HUES64 (cell line): ENCODE results near the gene EPN2.
A peak's percentile ranks its signal among the peaks of the same experiment; 100 is the strongest.
"Not testable (repeated sequence)": the region's sequence is repeated elsewhere in the genome, so short reads cannot be mapped to it uniquely, and the experiment has no call there.

Experiments
- H3K27ac ChIP-seq: 2 replicates; pipeline ENCODE4 v1.7.0; 2013; ENCODE audit warnings: low read depth, low read length, inconsistent platforms
- H3K27me3 ChIP-seq: 2 replicates; pipeline ENCODE4 v1.6.1; 2013; ENCODE audit warnings: mild to moderate bottlenecking, low read length; ENCODE audit not compliant: insufficient read depth
- H3K36me3 ChIP-seq: 2 replicates; pipeline ENCODE4 v1.6.1; 2013; ENCODE audit warnings: mild to moderate bottlenecking, low read length; ENCODE audit not compliant: insufficient read depth
- H3K4me1 ChIP-seq: 2 replicates; pipeline ENCODE4 v1.6.1; 2013; ENCODE audit warnings: mild to moderate bottlenecking, low read length, moderate library complexity; ENCODE audit not compliant: insufficient read depth
- H3K4me3 ChIP-seq: 2 replicates; pipeline ENCODE4 v1.5.1; 2013; ENCODE audit warnings: mild to moderate bottlenecking, low read length, moderate library complexity
- H3K9ac ChIP-seq: 2 replicates; pipeline ENCODE4 v1.6.1; 2013; ENCODE audit warnings: mild to moderate bottlenecking, low read depth, low read length
- H3K9me3 ChIP-seq: 2 replicates; pipeline ENCODE4 v1.6.1; 2013; ENCODE audit warnings: low read depth, low read length; ENCODE audit not compliant: insufficient read depth
- WGBS: fragments of 150-250, 120-280 bp; methylation state at CpG from one replicate; pipeline ENCODE4 v1.1.7; 2013; ENCODE audit warnings: missing lambda C conversion rate; 5-methylcytosine and 5-hydroxymethylcytosine counted together

Gene EPN2

DNA sequence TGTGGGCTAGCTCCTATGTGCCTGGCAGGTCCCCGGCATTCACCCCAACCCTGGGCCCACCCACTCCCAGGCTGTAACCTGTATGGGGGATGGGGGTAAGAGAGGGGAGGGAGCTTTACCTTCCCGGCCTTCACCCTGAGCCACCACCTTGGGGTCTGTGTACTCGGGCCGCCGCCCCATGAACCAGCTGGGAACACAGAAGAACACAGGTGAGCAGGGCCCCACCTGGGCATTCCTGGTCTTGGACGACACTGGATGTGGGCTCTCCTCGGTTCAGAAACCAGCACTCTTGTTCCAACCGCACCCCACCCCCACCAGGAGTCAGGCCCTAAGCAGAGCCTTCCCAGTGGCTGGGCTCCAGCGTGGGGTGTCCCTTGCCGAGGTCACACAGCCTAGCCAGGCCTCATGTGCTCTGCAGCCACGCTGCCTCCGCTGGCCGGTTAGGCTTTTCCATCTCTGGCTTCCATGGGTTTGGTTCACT lies 106.5 kb downstream of the EPN2 start:
- Histone ChIP-seq H3K9ac (no peak overlapping the region), H3K27ac (no peak overlapping the region), H3K27me3 (no peaks in the 10 kb centered on the region), H3K4me1 (peaks cover 14% of the 10 kb centered on the region), H3K36me3 (peaks cover 8% of the 10 kb centered on the region; the same call in 1 of the 2 replicates), H3K4me3 (no peak overlapping the region), H3K9me3 (no peaks in the 10 kb centered on the region)
- 91% methylated on average over 13 of the region's 13 CpGs for WGBS

DNA sequence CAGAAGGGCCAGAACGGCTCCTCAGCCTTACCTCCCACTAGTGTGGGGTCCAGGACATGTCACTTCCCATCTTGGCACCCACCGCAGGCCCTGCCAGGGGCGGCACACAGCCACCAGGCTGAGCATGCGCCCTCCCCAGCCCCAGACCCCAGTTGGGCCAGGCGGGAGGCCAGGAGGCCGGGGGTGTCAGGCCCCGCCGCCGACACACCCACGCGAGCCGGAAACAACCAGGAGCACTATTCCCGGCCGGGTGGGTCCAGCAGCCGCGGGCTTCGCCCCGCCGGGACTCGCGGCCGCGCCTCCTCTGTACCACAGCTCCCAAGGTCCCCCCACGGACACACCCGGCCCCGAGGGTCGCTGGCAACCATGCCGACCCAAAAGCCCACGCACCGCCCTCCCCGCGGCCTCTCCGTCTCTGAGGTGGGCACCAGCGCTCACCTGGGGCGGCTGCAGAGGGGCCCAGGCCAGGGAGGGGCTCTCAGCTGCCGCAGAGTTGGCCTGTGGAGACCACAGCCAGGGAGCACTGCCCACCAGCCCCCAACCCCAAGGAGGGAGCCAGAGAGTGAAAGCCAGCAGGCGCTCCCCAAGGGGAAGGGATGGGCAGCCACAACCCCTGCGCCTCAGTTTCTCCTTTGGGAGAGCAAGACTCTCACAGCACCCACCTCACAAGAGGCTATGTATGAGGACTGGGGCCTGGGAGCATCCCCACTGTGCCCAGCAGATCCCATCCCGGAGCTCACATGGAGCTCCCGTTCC lies 107.3 kb downstream of the EPN2 start:
- 96% methylated on average over 40 of the region's 40 CpGs for WGBS

DNA sequence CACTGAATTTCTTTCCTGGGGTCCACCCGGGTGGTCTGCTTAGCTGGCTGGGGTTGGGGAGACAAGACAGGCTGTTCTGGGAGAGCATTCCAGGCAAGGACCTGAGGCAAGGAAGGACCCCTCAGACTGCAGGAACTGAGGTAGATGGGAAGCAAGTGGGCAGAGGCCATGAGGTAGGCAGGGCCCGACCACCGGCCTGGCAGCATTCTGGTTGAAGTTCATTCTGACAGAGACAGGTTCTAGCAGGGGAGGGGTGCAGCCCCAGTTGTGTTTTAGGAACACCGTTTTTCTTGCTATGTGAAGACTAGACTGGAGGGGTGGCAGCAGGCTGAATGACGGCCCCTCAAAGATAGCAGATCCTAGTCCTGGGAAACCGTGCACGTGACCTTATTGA lies 107.9 kb downstream of the EPN2 start:
- Histone ChIP-seq H3K9ac (no peak overlapping the region), H3K36me3 (peaks cover 8% of the 10 kb centered on the region; the same call in 1 of the 2 replicates), H3K9me3 (no peaks in the 10 kb centered on the region), H3K4me1 (peaks cover 4% of the 10 kb centered on the region; the same call in 1 of the 2 replicates), H3K27me3 (no peaks in the 10 kb centered on the region), H3K4me3 (no peak overlapping the region), H3K27ac (no peak overlapping the region)
- 93% methylated on average over 7 of the region's 7 CpGs for WGBS

More for the DNA sequence above, 107.3 kb downstream of the EPN2 start:
- H3K4me3 ChIP-seq, result no peak overlapping the region
- no peak overlapping the region for H3K27ac ChIP-seq
- no peaks in the 10 kb centered on the region for H3K27me3 ChIP-seq
- H3K9ac ChIP-seq, result no peak overlapping the region
- H3K36me3 ChIP-seq, result peaks cover 8% of the 10 kb centered on the region; the same call in 1 of the 2 replicates
- H3K4me1 ChIP-seq, result peaks cover 7% of the 10 kb centered on the region
- no peaks in the 10 kb centered on the region for H3K9me3 ChIP-seq

DNA sequence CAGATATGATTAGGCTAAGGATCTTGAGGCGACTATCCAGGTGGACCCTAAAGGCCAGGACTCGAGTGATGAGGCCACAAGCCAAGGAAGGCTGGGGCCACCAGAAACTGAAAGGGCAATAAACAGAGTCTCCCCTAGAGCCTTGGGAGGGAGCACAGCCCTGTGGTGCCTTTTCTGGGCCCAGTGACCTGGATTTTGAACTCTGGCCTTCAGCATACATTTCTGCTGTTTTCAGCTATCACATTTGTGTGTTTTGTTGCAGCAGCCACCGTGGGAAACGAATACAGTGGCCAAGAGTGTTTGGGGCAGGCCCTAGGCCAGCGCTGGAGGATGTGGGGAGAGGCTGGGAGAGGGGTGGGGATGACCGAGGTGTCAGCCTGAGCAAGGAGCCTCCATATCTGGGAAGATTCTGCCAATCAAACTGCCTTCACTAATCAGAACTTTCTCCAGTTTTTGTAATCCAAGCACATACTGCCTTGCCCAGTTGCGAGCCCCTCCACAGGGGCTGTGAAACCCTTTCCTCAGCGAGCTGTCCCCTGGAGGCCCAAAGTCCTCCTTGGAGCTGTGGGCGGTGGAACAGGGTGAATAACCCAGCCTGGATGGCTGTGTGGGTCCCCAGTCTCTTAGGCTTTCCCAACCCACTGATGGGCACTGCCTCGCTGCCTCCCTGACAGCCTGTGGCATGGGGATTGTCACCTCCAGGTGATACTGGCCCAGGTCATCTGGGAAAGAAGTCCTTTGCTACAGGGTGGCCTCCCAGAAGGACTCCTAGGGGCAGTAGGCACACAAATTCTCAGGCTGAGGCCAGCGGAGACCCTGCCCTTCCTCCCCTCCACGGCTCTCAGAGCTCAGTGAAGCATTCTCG lies 108.6 kb downstream of the EPN2 start:
- Histone ChIP-seq H3K27ac (no peak overlapping the region), H3K9me3 (no peaks in the 10 kb centered on the region), H3K4me1 (peaks cover 4% of the 10 kb centered on the region; the same call in 1 of the 2 replicates), H3K4me3 (no peak overlapping the region), H3K9ac (no peak overlapping the region), H3K36me3 (peaks cover 8% of the 10 kb centered on the region; the same call in 1 of the 2 replicates), H3K27me3 (no peaks in the 10 kb centered on the region)
- 95% methylated on average over 13 of the region's 13 CpGs for WGBS

DNA sequence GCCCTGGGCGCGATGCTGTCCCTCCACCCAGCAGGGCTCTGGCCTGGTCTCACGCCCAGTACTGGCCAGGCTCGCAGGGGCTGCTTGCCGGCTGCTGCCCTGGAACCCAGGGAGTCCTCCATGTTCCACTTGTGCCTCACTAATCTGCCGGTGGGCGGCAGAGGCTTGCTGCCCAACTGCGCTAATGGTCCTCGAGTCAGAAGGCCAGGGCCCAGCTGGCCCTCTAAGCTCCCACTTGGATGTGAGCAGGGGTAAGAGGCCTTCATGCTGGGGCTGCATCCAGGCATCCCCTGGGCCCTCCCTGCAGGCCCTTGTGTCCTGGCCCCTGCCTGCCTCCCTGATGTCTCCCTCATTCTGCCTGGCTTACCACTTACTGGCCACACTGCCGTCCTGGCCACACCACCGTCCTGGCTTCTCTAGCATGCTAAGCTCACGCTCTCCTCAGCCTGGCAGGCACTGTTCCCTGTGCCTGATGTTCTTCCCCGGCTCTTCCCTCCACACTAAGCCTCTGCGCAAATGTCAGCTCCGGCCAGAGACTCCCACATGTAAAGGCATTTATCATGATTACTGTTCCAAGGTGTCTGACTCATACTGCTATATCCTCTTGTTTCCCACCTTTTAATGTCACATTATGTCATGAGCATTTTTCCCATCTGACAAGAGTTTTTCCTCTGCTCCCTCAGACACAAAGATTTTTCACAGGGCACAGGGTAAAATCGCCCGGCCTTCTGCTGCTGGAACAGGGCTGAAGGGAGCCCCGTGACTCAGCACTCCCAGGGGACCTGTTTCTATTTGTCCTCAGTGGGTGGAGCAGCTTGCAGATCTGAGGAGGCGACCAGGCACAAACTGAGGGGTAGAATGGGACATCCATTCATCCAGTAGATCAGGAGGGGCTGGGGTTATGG lies 109.4 kb downstream of the EPN2 start:
- Histone ChIP-seq H3K9me3 (no peaks in the 10 kb centered on the region), H3K4me1 (peaks cover 4% of the 10 kb centered on the region; the same call in 1 of the 2 replicates), H3K27ac (no peak overlapping the region), H3K9ac (0 out of 2 replicates have a peak overlapping the region, but pooled peaks have one; percentile 3), H3K4me3 (no peak overlapping the region), H3K36me3 (peaks cover 8% of the 10 kb centered on the region; the same call in 1 of the 2 replicates), H3K27me3 (no peaks in the 10 kb centered on the region)
- WGBS, result 91% methylated on average over 19 of the region's 19 CpGs

DNA sequence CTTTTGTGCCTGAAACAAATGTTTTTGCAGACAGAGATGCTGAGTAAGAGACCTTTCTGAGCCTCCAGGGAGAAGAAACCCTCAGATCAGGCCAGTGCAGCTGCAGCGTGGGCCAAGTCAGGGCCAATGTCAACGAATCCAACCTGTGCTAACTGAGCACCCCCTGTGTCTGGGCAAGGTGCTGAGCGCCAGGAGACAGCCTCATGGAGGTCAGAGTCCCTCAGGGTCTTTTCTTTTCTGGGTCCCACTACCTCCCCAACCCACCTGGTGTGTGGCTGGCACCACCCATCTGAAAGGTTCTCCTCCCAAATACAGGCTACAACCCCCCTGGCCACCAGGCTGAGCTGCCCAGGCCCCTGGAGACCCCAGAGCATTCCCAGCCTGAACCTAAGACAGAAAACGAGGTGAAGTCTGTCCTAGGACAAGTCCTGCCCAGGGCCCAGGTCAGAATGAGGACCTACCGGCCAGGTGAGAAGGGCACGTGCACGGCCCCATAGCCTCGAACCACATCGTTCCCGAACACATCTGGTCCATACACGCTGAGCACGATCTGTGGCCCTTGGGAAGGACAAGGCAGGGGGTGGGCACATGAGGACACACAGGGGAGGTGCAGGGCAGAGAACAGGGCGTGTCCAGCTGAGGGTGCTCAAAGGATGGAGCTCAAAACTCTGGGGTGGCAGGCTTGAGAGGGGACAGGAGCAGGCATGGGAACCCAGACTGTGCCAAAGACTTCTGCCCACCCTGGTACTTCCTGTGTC lies 110.3 kb downstream of the EPN2 start:
- Histone ChIP-seq H3K9me3 (no peaks in the 10 kb centered on the region), H3K9ac (0 out of 2 replicates have a peak overlapping the region, but pooled peaks have one; percentile 3), H3K27ac (no peak overlapping the region), H3K4me3 (no peak overlapping the region), H3K27me3 (no peaks in the 10 kb centered on the region), H3K4me1 (no peaks in the 10 kb centered on the region), H3K36me3 (peaks cover 8% of the 10 kb centered on the region; the same call in 1 of the 2 replicates)
- 94% methylated on average over 13 of the region's 13 CpGs for WGBS

DNA sequence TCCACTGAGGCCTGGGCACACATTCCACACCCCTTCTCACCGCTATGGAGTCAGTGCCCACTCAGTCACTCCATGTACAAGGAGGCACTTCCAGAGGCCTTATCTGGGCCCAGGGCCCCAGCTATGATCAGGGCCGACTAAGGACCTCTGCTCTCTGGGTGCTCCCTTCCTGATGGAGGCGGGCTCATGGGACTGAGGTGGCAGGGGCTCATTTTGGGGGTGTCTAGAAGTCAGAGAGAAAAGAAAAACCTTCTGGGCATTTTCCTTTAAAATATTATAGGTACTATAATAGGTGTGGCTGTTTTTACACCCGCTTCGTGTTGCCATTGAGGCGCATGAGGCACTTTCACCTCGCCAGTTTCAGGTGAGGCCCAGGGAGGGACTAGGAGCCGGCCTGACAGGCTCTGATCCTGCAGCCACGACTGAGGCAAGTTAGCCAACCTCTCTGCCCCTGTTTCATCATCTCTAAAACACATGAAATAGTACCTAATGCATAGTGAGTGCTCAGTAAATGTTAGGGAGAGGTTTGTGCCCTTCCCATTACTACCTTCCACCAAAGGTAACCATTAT lies 111.0 kb downstream of the EPN2 start:
- H3K9me3 ChIP-seq, result no peaks in the 10 kb centered on the region
- H3K27me3 ChIP-seq, result no peaks in the 10 kb centered on the region
- no peaks in the 10 kb centered on the region for H3K4me1 ChIP-seq
- WGBS, result 93% methylated on average over 9 of the region's 9 CpGs
- no peak overlapping the region for H3K9ac ChIP-seq
- peaks cover 8% of the 10 kb centered on the region; the same call in 1 of the 2 replicates for H3K36me3 ChIP-seq
- no peak overlapping the region for H3K4me3 ChIP-seq
- H3K27ac ChIP-seq, result no peak overlapping the region

DNA sequence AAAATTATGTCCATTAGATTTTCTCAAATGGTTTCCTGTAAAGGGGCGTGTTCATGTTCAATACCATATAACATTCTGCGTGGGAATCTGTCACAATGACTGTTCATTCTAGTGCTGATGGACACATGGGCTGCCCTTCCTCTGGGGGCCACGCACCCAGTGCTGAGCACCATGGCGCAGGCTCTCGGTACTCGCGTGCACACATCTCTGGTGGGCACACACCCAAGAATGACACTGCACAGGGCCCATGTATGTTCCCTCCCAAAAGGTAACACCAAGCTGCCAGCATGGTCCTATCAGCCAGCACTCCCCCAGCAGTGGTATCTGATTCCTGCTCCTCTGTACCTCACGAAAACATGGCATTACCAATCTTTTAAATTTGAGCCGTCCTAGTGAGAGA lies 111.6 kb downstream of the EPN2 start:
- 98% methylated on average over 9 of the region's 9 CpGs for WGBS
- Histone ChIP-seq H3K9me3 (no peaks in the 10 kb centered on the region), H3K27ac (no peak overlapping the region), H3K9ac (no peak overlapping the region), H3K27me3 (no peaks in the 10 kb centered on the region), H3K36me3 (peaks cover 8% of the 10 kb centered on the region; the same call in 1 of the 2 replicates), H3K4me3 (no peak overlapping the region), H3K4me1 (no peaks in the 10 kb centered on the region)

DNA sequence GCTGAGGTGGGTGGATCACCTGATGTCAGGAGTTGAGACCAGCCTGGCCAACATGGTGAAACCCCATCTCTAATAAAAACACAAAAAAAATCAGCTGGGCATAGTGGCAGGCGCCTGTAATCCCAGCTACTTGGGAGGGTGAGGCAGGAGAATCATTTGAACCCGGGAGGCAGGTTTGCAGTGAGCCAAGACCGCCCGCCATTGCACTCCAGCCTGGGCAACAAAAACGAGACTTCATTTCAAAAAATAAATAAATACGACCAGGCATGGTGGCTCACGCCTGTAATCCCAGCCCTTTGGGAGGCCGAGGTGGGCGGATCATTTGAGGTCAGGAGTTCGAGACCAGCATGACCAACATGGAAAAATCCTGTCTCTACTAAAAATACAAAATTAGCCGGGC lies 116.2 kb downstream of the EPN2 start:
- H3K27ac ChIP-seq, H3K9me3 ChIP-seq, H3K27me3 ChIP-seq, H3K4me1 ChIP-seq, H3K9ac ChIP-seq, H3K4me3 ChIP-seq: not testable (repeated sequence)
- peaks cover 11% of the 10 kb centered on the region; the same call in 1 of the 2 replicates for H3K36me3 ChIP-seq
- 92% methylated on average over 11 of the region's 11 CpGs for WGBS
